ENCODE results near the gene APOE. TPM values are rescaled to one million over a fixed set of nuclear protein-coding genes. Genes with fewer than 3 reads are reported as not detected.

The APOE gene
- total RNA-seq, 1 donor from 2014 or later = 19.2 TPM

- Histone ChIP-seq H3K36me3 (ENCODE audit: control insufficient read depth, insufficient read depth, low read length) (no peaks in the 10 kb centered on the region), H3K27me3 (ENCODE audit: control insufficient read depth, insufficient read depth, low read length) (no peaks in the 10 kb centered on the region), H3K4me3 (ENCODE audit: low read depth, low read length) (no peak overlapping the region)
- no peak for DNase-seq (ENCODE audit: low read depth)
- FAIRE-seq = no peak
- no peak for TF ChIP-seq CTCF (IDR thresholded peaks at IDR 0.05; ENCODE audit: insufficient read depth, low read length, severe bottlenecking)
Observed at GRCh38 chr19:44947041-44947581, 41.5 kb downstream of the APOE start.

- TF ChIP-seq CTCF (IDR thresholded peaks at IDR 0.05; ENCODE audit: insufficient read depth, low read length, severe bottlenecking) = no peak
- DNase-seq (ENCODE audit: low read depth) = no peak
- no peak overlapping the region for H3K4me3 ChIP-seq (ENCODE audit: low read depth, low read length)
- no peaks in the 10 kb centered on the region for H3K27me3 ChIP-seq (ENCODE audit: control insufficient read depth, insufficient read depth, low read length)
- no peaks in the 10 kb centered on the region for H3K36me3 ChIP-seq (ENCODE audit: control insufficient read depth, insufficient read depth, low read length)
- FAIRE-seq = no peak
Observed at GRCh38 chr19:44948237-44948636, 42.6 kb downstream of the APOE start.

DNA sequence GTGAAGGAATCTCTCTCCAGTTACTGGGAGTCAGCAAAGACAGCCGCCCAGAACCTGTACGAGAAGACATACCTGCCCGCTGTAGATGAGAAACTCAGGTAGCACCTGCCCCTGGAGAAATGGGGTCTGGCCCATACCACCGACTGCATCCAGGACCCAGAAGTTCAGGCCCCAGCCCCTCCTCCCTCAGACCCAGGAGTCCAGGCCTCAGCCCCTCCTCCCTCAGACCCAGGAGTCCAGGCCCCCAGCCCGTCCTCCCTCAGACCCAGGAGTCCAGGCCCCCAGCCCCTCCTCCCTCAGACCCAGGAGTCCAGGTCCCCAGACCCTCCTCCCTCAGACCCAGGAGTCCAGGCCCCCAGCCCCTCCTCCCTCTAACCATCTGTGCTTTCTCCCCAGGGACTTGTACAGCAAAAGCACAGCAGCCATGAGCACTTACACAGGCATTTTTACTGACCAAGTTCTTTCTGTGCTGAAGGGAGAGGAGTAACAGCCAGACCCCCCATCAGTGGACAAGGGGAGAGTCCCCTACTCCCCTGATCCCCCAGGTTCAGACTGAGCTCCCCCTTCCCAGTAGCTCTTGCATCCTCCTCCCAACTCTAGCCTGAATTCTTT lies 43.3 kb downstream of the APOE start:
- no peaks in the 10 kb centered on the region for H3K36me3 ChIP-seq (ENCODE audit: control insufficient read depth, insufficient read depth, low read length)
- TF ChIP-seq CTCF (IDR thresholded peaks at IDR 0.05; ENCODE audit: insufficient read depth, low read length, severe bottlenecking) = no peak
- H3K4me3 ChIP-seq (ENCODE audit: low read depth, low read length) = no peak overlapping the region
- no peak for DNase-seq (ENCODE audit: low read depth)
- H3K27me3 ChIP-seq (ENCODE audit: control insufficient read depth, insufficient read depth, low read length) = no peaks in the 10 kb centered on the region
- no peak for FAIRE-seq

DNA sequence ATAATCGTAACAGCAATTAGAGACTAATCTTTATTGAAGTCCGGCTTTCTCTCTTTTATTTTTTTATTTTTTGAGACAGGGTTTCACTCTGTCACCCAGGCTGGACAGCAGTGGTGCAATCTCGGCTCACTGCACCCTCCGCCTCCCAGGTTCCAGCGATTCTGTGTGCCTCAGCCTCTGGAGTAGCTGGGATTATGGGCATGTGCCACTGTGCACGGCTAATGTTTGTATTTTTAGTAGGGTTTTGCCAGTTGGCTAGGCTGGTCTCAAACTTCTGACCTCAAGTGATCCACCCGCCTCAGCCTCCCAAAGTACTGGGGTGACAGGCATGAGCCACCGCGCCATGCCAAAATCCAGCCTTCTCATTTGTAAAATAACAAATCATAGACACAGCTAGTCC lies 44.0 kb downstream of the APOE start:
- no peak for TF ChIP-seq CTCF (IDR thresholded peaks at IDR 0.05; ENCODE audit: insufficient read depth, low read length, severe bottlenecking)
- no peaks in the 10 kb centered on the region for H3K36me3 ChIP-seq (ENCODE audit: control insufficient read depth, insufficient read depth, low read length)
- no peak for DNase-seq (ENCODE audit: low read depth)
- FAIRE-seq = no peak
- no peak overlapping the region for H3K4me3 ChIP-seq (ENCODE audit: low read depth, low read length)
- no peaks in the 10 kb centered on the region for H3K27me3 ChIP-seq (ENCODE audit: control insufficient read depth, insufficient read depth, low read length)

DNA sequence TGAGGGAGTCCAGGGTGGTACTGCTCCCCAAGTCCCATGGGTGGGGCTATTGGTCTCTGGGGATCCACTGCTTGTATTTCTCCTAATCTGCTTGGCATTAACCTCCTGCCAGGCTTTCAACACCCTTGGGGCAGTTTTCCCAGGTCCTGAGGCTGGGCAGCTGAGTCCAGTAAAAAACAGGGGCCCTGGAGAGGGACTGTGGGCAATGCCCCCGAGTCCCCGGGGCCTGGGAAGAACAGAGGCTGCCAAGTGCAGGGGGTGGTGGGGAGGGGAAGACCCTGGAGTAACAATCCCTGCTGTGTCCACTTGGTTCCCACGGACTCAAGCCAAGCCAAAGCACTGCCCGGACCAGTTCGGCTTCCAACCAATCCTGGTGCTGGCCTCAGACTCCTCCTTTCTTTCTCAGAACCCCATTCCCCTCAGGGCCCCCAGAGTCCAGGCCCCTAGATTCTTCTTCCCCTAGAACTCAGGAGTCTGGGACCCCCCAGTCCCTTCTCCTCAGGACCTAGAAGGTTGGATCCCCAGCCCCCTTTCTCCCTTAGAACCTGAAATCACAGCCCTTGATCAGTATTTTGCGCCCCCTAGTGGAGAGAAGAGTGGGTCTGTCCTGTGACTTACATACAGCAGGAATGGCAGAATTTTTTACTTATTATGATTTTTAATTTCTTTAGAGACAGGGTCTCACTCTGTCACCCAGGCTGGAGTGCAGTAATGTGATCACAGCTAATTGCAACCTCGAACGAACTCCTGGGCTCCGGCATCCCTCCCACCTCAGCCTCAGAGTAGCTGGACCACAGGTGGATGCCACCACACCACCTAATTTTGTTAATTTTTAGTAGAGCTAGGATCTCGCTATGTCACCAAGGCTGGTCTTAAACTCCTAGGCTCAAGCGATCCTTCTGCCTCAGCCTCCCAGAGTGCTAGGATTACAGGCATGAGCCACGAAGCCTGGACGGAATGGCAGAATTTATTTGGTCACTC lies 45.9 kb downstream of the APOE start:
- Histone ChIP-seq H3K36me3 (ENCODE audit: control insufficient read depth, insufficient read depth, low read length) (no peaks in the 10 kb centered on the region), H3K4me3 (ENCODE audit: low read depth, low read length) (no peak overlapping the region)
- FAIRE-seq = no peak

More for the DNA sequence above, 45.9 kb downstream of the APOE start:
- DNase-seq (ENCODE audit: low read depth) = peak; percentile 64
- H3K27me3 ChIP-seq (ENCODE audit: control insufficient read depth, insufficient read depth, low read length) = no peaks in the 10 kb centered on the region
- peak; percentile 65 for TF ChIP-seq CTCF (IDR thresholded peaks at IDR 0.05; ENCODE audit: insufficient read depth, low read length, severe bottlenecking)
